ENCODE results near the gene SNX18. TPM values are rescaled to one million over a fixed set of nuclear protein-coding genes. Genes with fewer than 3 reads are reported as not detected.

SNX18 gene
- total RNA-seq, 1 donor from 2014 or later = 28.6 TPM

DNA sequence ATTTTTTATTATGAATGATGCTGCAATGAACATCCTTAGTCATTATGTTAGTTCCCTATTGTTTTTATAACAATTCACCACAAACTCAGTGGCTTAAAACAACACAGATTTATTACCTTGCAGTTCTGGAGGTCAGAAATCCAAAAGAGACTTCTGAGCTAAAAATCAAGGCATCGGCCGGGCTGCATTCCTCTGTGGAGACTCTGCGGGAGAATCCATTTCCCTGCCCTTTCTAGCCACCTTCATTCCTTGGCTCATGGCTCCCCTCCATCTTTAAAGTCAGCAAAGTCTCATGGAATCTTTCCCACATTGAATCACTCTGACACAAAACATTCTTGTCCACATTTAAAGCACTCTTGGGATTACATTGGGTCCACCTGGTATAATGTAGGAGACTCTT is 38.6 kb downstream of the SNX18 start:
- TF ChIP-seq, protein P1, sequence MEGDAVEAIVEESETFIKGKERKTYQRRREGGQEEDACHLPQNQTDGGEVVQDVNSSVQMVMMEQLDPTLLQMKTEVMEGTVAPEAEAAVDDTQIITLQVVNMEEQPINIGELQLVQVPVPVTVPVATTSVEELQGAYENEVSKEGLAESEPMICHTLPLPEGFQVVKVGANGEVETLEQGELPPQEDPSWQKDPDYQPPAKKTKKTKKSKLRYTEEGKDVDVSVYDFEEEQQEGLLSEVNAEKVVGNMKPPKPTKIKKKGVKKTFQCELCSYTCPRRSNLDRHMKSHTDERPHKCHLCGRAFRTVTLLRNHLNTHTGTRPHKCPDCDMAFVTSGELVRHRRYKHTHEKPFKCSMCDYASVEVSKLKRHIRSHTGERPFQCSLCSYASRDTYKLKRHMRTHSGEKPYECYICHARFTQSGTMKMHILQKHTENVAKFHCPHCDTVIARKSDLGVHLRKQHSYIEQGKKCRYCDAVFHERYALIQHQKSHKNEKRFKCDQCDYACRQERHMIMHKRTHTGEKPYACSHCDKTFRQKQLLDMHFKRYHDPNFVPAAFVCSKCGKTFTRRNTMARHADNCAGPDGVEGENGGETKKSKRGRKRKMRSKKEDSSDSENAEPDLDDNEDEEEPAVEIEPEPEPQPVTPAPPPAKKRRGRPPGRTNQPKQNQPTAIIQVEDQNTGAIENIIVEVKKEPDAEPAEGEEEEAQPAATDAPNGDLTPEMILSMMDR (IDR thresholded peaks at IDR 0.05; ENCODE audit: unreplicated experiment) = no peak
- Mint-ChIP-seq H3K9me3 (ENCODE audit: low read depth) (no peaks in the 10 kb centered on the region), H3K27ac (no peak overlapping the region), H3K4me3 (ENCODE audit: low read depth) (no peak overlapping the region), H3K36me3 (ENCODE audit: insufficient read depth) (peaks cover 5% of the 10 kb centered on the region), H3K27me3 (no peaks in the 10 kb centered on the region), H3K4me1 (ENCODE audit: low read depth) (peaks cover 11% of the 10 kb centered on the region)
- DNase-seq (ENCODE audit: low spot score, unreplicated experiment) = no peak

DNA sequence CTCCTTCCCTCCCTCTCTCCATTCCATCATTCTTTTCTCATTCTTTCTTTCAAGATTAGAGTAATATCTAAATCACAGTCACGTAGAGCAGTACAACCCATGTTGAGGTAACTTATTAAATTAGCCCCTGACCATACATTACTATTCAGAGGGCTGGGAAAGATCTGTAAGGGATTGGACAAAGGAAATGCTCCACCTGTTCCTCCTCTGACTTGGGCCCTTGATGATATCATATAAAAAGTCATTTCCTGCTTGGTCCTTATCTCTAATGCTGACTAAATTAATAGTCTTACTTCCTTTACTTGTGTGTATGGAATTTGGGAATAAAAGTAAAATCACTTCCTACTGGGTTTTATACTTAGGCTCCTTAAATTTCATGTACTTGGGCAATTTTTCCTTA is 40.8 kb downstream of the SNX18 start:
- Mint-ChIP-seq H3K36me3 (ENCODE audit: insufficient read depth) (no peaks in the 10 kb centered on the region), H3K4me3 (ENCODE audit: low read depth) (no peak overlapping the region), H3K4me1 (ENCODE audit: low read depth) (peaks cover 8% of the 10 kb centered on the region), H3K27me3 (no peaks in the 10 kb centered on the region), H3K9me3 (ENCODE audit: low read depth) (no peaks in the 10 kb centered on the region), H3K27ac (no peak overlapping the region)
- DNase-seq (ENCODE audit: low spot score, unreplicated experiment) = no peak
- TF ChIP-seq, protein P1 (IDR thresholded peaks at IDR 0.05; ENCODE audit: unreplicated experiment) = no peak

DNA sequence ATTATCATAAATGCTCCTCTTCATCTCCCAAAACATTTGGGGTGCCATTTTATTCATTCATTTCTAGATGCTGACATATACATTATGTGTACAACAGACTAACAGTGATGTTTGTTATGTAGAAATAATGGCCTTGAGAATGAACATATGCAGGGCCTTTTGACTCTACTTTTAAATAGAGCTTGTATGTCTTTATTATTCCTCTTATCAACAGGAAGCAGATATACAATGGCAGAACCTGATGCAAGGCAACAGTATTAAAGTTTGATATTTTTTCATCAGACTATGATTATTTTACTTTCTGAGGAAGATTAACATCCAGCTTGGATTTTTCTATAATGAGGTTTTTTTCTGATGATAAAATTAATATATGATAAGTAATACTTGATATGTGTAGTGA is 44.1 kb downstream of the SNX18 start:
- no peaks in the 10 kb centered on the region for H3K4me1 Mint-ChIP-seq (ENCODE audit: low read depth)
- peaks cover 2% of the 10 kb centered on the region for H3K9me3 Mint-ChIP-seq (ENCODE audit: low read depth)
- TF ChIP-seq, protein P1 (IDR thresholded peaks at IDR 0.05; ENCODE audit: unreplicated experiment) = no peak
- no peaks in the 10 kb centered on the region for H3K27me3 Mint-ChIP-seq
- H3K4me3 Mint-ChIP-seq (ENCODE audit: low read depth) = no peak overlapping the region
- no peaks in the 10 kb centered on the region for H3K36me3 Mint-ChIP-seq (ENCODE audit: insufficient read depth)
- no peak overlapping the region for H3K27ac Mint-ChIP-seq
- DNase-seq (ENCODE audit: low spot score, unreplicated experiment) = no peak

DNA sequence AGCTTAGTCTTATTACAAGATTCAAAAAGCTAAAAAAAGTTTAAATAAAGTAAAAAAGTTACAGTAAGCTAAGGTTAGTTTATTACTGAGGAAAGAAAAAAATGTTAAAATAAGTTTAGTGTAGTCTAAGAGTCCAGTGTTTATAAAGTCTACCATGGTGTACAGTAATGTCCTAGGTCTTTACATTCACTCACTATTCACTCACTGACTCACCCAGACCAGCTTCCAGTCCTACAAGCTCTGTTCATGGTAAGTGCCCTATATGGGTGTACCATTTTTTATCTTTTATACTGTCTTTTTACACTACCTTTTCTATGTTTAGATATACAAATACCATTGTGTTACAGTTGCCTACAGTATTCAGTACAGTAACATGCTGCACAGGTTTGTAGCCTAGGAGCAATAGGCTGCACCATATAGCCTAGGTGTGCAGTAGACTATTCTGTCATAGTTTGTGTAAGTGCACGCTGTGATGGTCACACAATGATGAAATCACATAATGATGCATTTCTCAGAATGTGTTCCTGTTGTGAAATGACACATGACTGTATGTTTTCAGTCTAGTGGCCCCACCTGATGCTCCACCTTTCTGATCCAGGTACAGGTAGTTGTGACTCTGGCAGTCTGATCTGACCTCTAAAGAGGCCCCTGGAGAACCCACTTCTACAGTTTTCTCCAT is 45.7 kb downstream of the SNX18 start:
- H3K27ac Mint-ChIP-seq = no peak overlapping the region
- no peaks in the 10 kb centered on the region for H3K36me3 Mint-ChIP-seq (ENCODE audit: insufficient read depth)
- H3K4me3 Mint-ChIP-seq (ENCODE audit: low read depth) = no peak overlapping the region
- no peaks in the 10 kb centered on the region for H3K27me3 Mint-ChIP-seq
- H3K9me3 Mint-ChIP-seq (ENCODE audit: low read depth) = peaks cover 8% of the 10 kb centered on the region
- TF ChIP-seq, protein P1 (IDR thresholded peaks at IDR 0.05; ENCODE audit: unreplicated experiment) = no peak
- DNase-seq (ENCODE audit: low spot score, unreplicated experiment) = no peak
- H3K4me1 Mint-ChIP-seq (ENCODE audit: low read depth) = no peaks in the 10 kb centered on the region

DNA sequence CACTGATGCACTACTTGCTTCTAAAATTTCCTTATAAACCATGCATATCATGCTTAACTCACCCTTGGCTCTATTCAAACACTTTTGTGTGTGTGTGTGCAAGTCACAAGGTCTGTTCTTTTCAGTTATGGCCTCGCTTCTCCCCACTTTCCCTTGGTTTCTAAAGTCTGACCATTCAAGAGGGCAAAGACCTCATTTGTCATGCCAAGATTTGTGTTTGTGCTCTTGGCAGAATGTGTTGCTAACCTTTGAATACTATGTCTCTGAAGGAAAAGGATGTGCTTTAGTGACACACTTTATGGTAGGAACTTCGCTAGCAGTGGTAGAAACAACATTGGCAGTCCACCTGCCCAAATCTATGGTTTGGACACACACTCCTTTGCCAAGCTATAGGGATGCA is 50.4 kb downstream of the SNX18 start:
- DNase-seq (ENCODE audit: low spot score, unreplicated experiment) = no peak
- no peak overlapping the region for H3K4me3 Mint-ChIP-seq (ENCODE audit: low read depth)
- TF ChIP-seq, protein P1 (IDR thresholded peaks at IDR 0.05; ENCODE audit: unreplicated experiment) = no peak
- H3K9me3 Mint-ChIP-seq (ENCODE audit: low read depth) = peaks cover 8% of the 10 kb centered on the region
- no peaks in the 10 kb centered on the region for H3K36me3 Mint-ChIP-seq (ENCODE audit: insufficient read depth)
- H3K4me1 Mint-ChIP-seq (ENCODE audit: low read depth) = peaks cover 3% of the 10 kb centered on the region
- H3K27me3 Mint-ChIP-seq = no peaks in the 10 kb centered on the region
- no peak overlapping the region for H3K27ac Mint-ChIP-seq
